ENCODE measurements around the gene ARL2BP. TPM values are rescaled to one million over a fixed set of nuclear protein-coding genes. Genes with fewer than 3 reads are reported as not detected.

ARL2BP gene
- total RNA-seq, 2 experiments from 2014 or later = 33.3 to 36.9 TPM

- DNase-seq (no peak), ATAC-seq (no peak)
- Mint-ChIP-seq H3K27ac (no peak overlapping the region), H3K36me3 (ENCODE audit: low read depth) (no peaks in the 10 kb centered on the region), H3K4me1 (ENCODE audit: low read depth) (peaks cover 32% of the 10 kb centered on the region), H3K27me3 (ENCODE audit: low read depth) (peaks cover 5% of the 10 kb centered on the region), H3K4me3 (no peak overlapping the region), H3K9me3 (ENCODE audit: insufficient read depth) (no peaks in the 10 kb centered on the region)
- CTCF ChIA-PET = interaction anchor here (1.0 to 11.8 kb wide), 10 partner anchors 21 to 163 kb away, joined by 3 to 338 read pairs (median 4); partner anchors contain the start of genes CIAPIN1, COQ9 and POLR2C
- POLR2A ChIA-PET = interaction anchor here (1.0 to 2.5 kb wide), 4 partner anchors 10 to 148 kb away, joined by 3 to 20 read pairs (median 6); partner anchors contain the start of gene CIAPIN1
These were observed 54.1 kb downstream of the ARL2BP start for GRCh38 chr16:57299009-57299718.

DNA sequence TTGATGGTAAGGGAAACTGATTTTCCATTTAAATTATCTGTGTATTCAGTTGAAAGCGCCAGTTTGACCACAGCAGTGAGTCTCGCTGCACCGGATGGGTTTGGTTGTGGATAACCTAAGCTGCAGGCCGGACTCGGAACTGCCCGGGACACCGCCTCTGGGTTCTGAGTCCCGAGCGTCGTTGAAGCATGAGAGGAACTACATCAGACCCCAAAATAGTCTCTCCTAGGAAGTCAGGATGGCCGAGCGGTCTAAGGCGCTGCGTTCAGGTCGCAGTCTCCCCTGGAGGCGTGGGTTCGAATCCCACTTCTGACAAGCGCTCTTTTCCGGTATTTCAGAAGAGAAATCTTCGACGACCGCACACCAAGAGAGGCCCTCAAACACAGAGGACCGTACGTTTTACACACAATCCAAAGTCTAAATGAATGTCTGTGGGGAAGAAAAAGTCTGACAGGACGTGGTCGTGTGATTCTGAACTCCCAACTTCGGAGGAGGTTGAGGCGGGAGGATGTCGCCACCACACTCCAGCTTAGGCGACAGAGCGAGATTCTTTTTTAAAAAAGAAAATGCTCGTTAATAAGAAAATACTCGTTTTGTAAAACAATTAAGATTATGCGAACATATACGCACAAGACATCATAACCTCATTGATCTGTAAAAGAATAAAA lies 54.8 kb downstream of the ARL2BP start:
- Mint-ChIP-seq H3K27ac (no peak overlapping the region), H3K4me1 (ENCODE audit: low read depth) (peaks cover 38% of the 10 kb centered on the region), H3K36me3 (ENCODE audit: low read depth) (no peaks in the 10 kb centered on the region), H3K9me3 (ENCODE audit: insufficient read depth) (no peaks in the 10 kb centered on the region), H3K4me3 (no peak overlapping the region), H3K27me3 (ENCODE audit: low read depth) (peaks cover 5% of the 10 kb centered on the region)
- peak; percentile 93 for DNase-seq
- peak; percentile 67 for ATAC-seq
- CTCF ChIA-PET = interaction anchor here (0.6 to 11.8 kb wide), 34 partner anchors 8 to 242 kb away, joined by 3 to 338 read pairs (median 4); partner anchors contain the start of genes ADGRG5, ARL2BP, CIAPIN1 and COQ9
- POLR2A ChIA-PET = interaction anchor here (1.0 to 2.5 kb wide), 4 partner anchors 11 to 147 kb away, joined by 3 to 20 read pairs (median 6); partner anchors contain the start of gene CIAPIN1

DNA sequence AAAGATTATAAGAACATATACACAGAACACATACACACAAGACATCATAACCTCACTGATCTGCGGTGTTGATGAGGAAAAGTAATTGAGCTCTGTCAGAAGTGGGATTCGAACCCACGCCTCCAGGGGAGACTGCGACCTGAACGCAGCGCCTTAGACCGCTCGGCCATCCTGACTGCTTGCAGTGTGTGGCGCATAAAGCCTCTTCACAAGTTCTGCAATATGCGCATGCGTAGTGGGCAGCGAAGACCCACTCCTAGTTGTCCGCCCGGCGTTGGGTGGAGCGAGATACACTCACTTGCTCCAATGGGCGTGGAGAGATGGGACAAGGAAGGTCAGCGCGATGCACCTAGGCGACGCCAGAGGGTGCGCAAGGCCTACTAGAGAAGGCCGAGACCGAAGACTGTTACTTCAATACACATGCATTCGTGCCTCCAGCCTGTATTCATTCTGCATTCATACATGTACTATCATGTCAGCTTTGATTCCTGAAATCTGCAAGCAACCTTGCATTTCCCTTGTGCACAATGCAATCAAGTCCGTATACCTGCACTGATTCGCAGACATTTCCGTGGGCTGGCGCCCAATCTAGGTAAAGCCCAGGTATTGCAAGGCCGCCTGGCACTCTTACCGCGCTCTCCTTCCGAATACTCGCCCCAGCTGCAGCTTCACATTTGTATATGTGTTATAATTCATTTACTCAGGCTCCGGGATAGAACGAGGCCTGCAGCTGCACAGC lies 55.5 kb downstream of the ARL2BP start:
- ChIA-PET POLR2A (interaction anchor here (1.1 to 2.5 kb wide), 4 partner anchors 11 to 146 kb away, joined by 3 to 20 read pairs (median 6); partner anchors contain the start of gene CIAPIN1), CTCF (interaction anchor here (0.6 to 11.8 kb wide), 36 partner anchors 8 to 242 kb away, joined by 3 to 338 read pairs (median 4); partner anchors contain the start of genes ADGRG5, ARL2BP, CIAPIN1 and COQ9)
- no peaks in the 10 kb centered on the region for H3K36me3 Mint-ChIP-seq (ENCODE audit: low read depth)
- no peaks in the 10 kb centered on the region for H3K9me3 Mint-ChIP-seq (ENCODE audit: insufficient read depth)
- H3K27me3 Mint-ChIP-seq (ENCODE audit: low read depth) = peaks cover 5% of the 10 kb centered on the region
- peaks cover 41% of the 10 kb centered on the region for H3K4me1 Mint-ChIP-seq (ENCODE audit: low read depth)
- no peak overlapping the region for H3K27ac Mint-ChIP-seq
- peak; percentile 99 for DNase-seq
- H3K4me3 Mint-ChIP-seq = no peak overlapping the region
- peak; percentile 91 for ATAC-seq

- peaks cover 41% of the 10 kb centered on the region for H3K4me1 Mint-ChIP-seq (ENCODE audit: low read depth)
- CTCF ChIA-PET = interaction anchor here (0.9 to 11.8 kb wide), 21 partner anchors 8 to 230 kb away, joined by 3 to 338 read pairs (median 4); partner anchors contain the start of genes CIAPIN1, COQ9 and POLR2C
- H3K4me3 Mint-ChIP-seq = no peak overlapping the region
- H3K36me3 Mint-ChIP-seq (ENCODE audit: low read depth) = no peaks in the 10 kb centered on the region
- H3K9me3 Mint-ChIP-seq (ENCODE audit: insufficient read depth) = no peaks in the 10 kb centered on the region
- no peak for DNase-seq
- ATAC-seq = no peak
- H3K27ac Mint-ChIP-seq = no peak overlapping the region
- peaks cover 5% of the 10 kb centered on the region for H3K27me3 Mint-ChIP-seq (ENCODE audit: low read depth)
- POLR2A ChIA-PET = interaction anchor here (0.6 to 2.5 kb wide), 4 partner anchors 19 to 146 kb away, joined by 3 to 8 read pairs (median 5); partner anchors contain the start of gene CIAPIN1
These were observed 56.2 kb downstream of the ARL2BP start for GRCh38 chr16:57301126-57301817.

Other genes with a start within 250 kb of the ARL2BP start
- gene CPNE2, start 152.7 kb upstream of the ARL2BP start, total RNA-seq = 10 to 100 TPM; 11.3 to 12.5 TPM
- 100 to 1,000 TPM; 106 to 113 TPM for gene PSME3IP1, start 59.2 kb upstream of the ARL2BP start, total RNA-seq
- 10 to 100 TPM; 30.9 to 35.8 TPM for gene RSPRY1, start 58.9 kb upstream of the ARL2BP start, total RNA-seq
- under 1 TPM; 0.18 to 0.37 TPM for gene PLLP, start 39.4 kb downstream of the ARL2BP start, total RNA-seq
- gene CCL22, start 113.5 kb downstream of the ARL2BP start, total RNA-seq = under 1 TPM; 0.97 to 0.99 TPM
- gene CX3CL1, start 127.2 kb downstream of the ARL2BP start, total RNA-seq = not detected
- gene CCL17, start 159.5 kb downstream of the ARL2BP start, total RNA-seq = under 1 TPM in 1 of 2 experiments, not detected in 1; 0.50 TPM
- gene CIAPIN1, start 202.1 kb downstream of the ARL2BP start, total RNA-seq = 10 to 100 TPM; 47.8 to 53.8 TPM
- gene COQ9, start 202.2 kb downstream of the ARL2BP start, total RNA-seq = 10 to 100 TPM; 38.2 to 40.4 TPM
- gene POLR2C, start 217.4 kb downstream of the ARL2BP start, total RNA-seq = 10 to 100 TPM; 57.0 to 58.3 TPM
- 1 to 10 TPM; 4.8 to 6.4 TPM for gene DOK4, start 241.2 kb downstream of the ARL2BP start, total RNA-seq

All from activated CD8-positive, alpha-beta T cell treated with anti-CD3 and anti-CD28 coated beads, Interleukin-2, amount 10 ng/mL, durations not matched to agents 7 days and 5 days (primary cell).